ENCODE data around the gene DPEP2NB.

- no peak for TF ChIP-seq CTCF (IDR thresholded peaks at IDR 0.05)
- no peak for TF ChIP-seq EZH2phosphoT487 (IDR thresholded peaks at IDR 0.05)
Observed at GRCh38 chr16:68005211-68005610, 10.5 kb downstream of the DPEP2NB start.

All from neural progenitor cell (in vitro differentiated cells).